Uterus (tissue), 2 donors: ENCODE results near the gene SFSWAP.

Experiments used
- POLR2A ChIP-seq, 2 donors: fragments of 450-650 bp; IDR thresholded peaks; one replicate each; pipeline ENCODE4 v1.6.1; 2016; ENCODE audit warnings: antibody characterized with exemption in 2 of 2, mild to moderate bottlenecking in 1 of 2, moderate library complexity in 1 of 2
- TF ChIP-seq, protein P1 (sequence below), 4 experiments: fragments of 200-600 bp in 2 of 4; fragments of 450-650 bp in 2 of 4; sonication (generic) in 2 of 4; IDR thresholded peaks; one replicate each; pipeline ENCODE4 v1.5.1; 2016 to 2019; ENCODE audit warnings: antibody characterized with exemption in 4 of 4, mild to moderate bottlenecking in 2 of 4, moderate library complexity in 1 of 4

DNA sequence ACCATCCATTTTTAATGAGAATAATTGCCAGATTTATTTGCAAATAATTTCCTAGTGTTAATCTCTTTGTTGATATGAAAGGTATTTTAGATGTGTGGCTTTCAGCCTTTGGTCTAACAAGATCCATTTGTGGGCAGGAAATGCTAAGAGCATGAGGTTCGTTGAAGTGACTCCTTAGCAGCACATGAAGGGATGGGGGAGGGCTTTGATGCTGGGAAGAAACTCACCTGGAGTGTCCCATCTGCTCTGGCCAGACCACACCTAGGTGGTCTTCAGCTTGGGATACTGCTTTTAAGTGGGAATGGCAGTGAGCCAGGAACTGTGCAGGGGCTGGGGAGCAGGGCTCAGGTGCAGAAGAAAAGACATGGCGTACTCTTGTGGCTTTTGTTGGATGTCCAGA, 13.6 kb downstream of the SFSWAP start:
- TF ChIP-seq, protein P1, sequence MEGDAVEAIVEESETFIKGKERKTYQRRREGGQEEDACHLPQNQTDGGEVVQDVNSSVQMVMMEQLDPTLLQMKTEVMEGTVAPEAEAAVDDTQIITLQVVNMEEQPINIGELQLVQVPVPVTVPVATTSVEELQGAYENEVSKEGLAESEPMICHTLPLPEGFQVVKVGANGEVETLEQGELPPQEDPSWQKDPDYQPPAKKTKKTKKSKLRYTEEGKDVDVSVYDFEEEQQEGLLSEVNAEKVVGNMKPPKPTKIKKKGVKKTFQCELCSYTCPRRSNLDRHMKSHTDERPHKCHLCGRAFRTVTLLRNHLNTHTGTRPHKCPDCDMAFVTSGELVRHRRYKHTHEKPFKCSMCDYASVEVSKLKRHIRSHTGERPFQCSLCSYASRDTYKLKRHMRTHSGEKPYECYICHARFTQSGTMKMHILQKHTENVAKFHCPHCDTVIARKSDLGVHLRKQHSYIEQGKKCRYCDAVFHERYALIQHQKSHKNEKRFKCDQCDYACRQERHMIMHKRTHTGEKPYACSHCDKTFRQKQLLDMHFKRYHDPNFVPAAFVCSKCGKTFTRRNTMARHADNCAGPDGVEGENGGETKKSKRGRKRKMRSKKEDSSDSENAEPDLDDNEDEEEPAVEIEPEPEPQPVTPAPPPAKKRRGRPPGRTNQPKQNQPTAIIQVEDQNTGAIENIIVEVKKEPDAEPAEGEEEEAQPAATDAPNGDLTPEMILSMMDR (IDR thresholded peaks at IDR 0.05) = no peak
- no peak for TF ChIP-seq POLR2A (IDR thresholded peaks at IDR 0.05)
